ENCODE results near the gene PLTP. TPM values are rescaled to one million over a fixed set of nuclear protein-coding genes. Genes with fewer than 3 reads are reported as not detected.

Gene PLTP
- total RNA-seq, 4 donors from 2014 or later, result 22.2 to 77.3 (median 37.3) TPM

- DNase-seq (no peak), ATAC-seq (no peak)
- no peak for TF ChIP-seq CTCF (IDR thresholded peaks at IDR 0.05 in 4 of 5, conservative IDR thresholded peaks at IDR 0.05 in 1 of 5)
- TF ChIP-seq POLR2A (IDR thresholded peaks at IDR 0.05), result no peak
- Histone ChIP-seq H3K27ac (no peak overlapping the region), H3K27me3 (no peaks in the 10 kb centered on the region), H3K9me3 (no peaks in the 10 kb centered on the region), H3K36me3 (peaks cover 0 to 73% of the 10 kb centered on the region in 2 donors), H3K4me1 (peaks cover 20 to 27% of the 10 kb centered on the region in 2 donors), H3K4me3 (no peak overlapping the region)
- in situ Hi-C loops (cut with MboI; ENCODE audit: low sequenced_read_pairs in 4 of 4) (loop anchor here in 1 of 4 donors (10.0 kb wide), 1 partner anchor 115 kb away; the partner anchor contains the start of gene TNNC2), intact Hi-C loops (cut with DNase I; ENCODE audit: low total_unique reads) (no loop called here)
Measured at GRCh38 chr20:45940053-45940452, 28.1 kb upstream of the PLTP start.

GRCh38 chr20:45938727-45939438 lies 26.9 kb upstream of the PLTP start:
- Histone ChIP-seq H3K4me1 (peaks cover 16 to 18% of the 10 kb centered on the region in 2 donors), H3K27ac (peak overlapping the region in 2 of 4 donors; percentile 5 to 19), H3K36me3 (peaks cover 0 to 69% of the 10 kb centered on the region in 2 donors), H3K9me3 (no peaks in the 10 kb centered on the region), H3K27me3 (no peaks in the 10 kb centered on the region), H3K4me3 (no peak overlapping the region)
- no peak for ATAC-seq
- DNase-seq, result no peak
- in situ Hi-C loops (cut with MboI; ENCODE audit: low sequenced_read_pairs in 4 of 4) (no loop called here), intact Hi-C loops (cut with DNase I; ENCODE audit: low total_unique reads) (no loop called here)
- TF ChIP-seq CTCF (IDR thresholded peaks at IDR 0.05 in 4 of 5, conservative IDR thresholded peaks at IDR 0.05 in 1 of 5) (no peak), POLR2A (IDR thresholded peaks at IDR 0.05) (no peak)

- TF ChIP-seq CTCF (IDR thresholded peaks at IDR 0.05 in 4 of 5, conservative IDR thresholded peaks at IDR 0.05 in 1 of 5), result no peak
- no peak for TF ChIP-seq POLR2A (IDR thresholded peaks at IDR 0.05)
- Histone ChIP-seq H3K4me1 (peaks cover 21 to 25% of the 10 kb centered on the region in 2 donors), H3K27me3 (no peaks in the 10 kb centered on the region), H3K4me3 (no peak overlapping the region), H3K27ac (peak overlapping the region in 2 of 4 donors; percentile 97 to 100), H3K9me3 (no peaks in the 10 kb centered on the region), H3K36me3 (peaks cover 0 to 58% of the 10 kb centered on the region in 2 donors)
- no peak for DNase-seq
- in situ Hi-C loops (cut with MboI; ENCODE audit: low sequenced_read_pairs in 4 of 4) (no loop called here), intact Hi-C loops (cut with DNase I; ENCODE audit: low total_unique reads) (no loop called here)
- ATAC-seq, result no peak
Measured at GRCh38 chr20:45937765-45938164, 25.8 kb upstream of the PLTP start.

GRCh38 chr20:45935416-45936046 lies 23.6 kb upstream of the PLTP start:
- TF ChIP-seq POLR2A (IDR thresholded peaks at IDR 0.05) (no peak), CTCF (IDR thresholded peaks at IDR 0.05 in 4 of 5, conservative IDR thresholded peaks at IDR 0.05 in 1 of 5) (no peak)
- Histone ChIP-seq H3K4me1 (peaks cover 21 to 25% of the 10 kb centered on the region in 2 donors), H3K27ac (peak overlapping the region; percentile 97 to 100 (median 100)), H3K4me3 (peak overlapping the region; percentile 78 to 99 (median 82)), H3K27me3 (no peaks in the 10 kb centered on the region), H3K9me3 (no peaks in the 10 kb centered on the region), H3K36me3 (peaks cover 0 to 36% of the 10 kb centered on the region in 2 donors)
- ATAC-seq (peak; percentile 22 to 37), DNase-seq (no peak)
- in situ Hi-C loops (cut with MboI; ENCODE audit: low sequenced_read_pairs in 4 of 4), result no loop called here
- intact Hi-C loops (cut with DNase I; ENCODE audit: low total_unique reads), result loop anchor here (2.0 kb wide), 4 partner anchors 45 to 145 kb away; partner anchors contain the start of genes CTSA, DNTTIP1, NEURL2 and TNNC2

All from gastrocnemius medialis (tissue), 4 donors.